AG04449 (cell line): Measurements from ENCODE around the gene HNRNPUL2.
A peak's percentile ranks its signal among the peaks of the same experiment; 100 is the strongest.
"Not testable (repeated sequence)": the region's sequence is repeated elsewhere in the genome, so short reads cannot be mapped to it uniquely, and the experiment has no call there.

Source experiments
- CTCF ChIA-PET: fragments of 350-600 bp; formaldehyde crosslinking; extraction: SDS; loops from one replicate; lab custom pipeline; 2021; ENCODE audit warnings: antibody characterized with exemption; lab: Yijun Ruan, JAX
- POLR2A ChIA-PET: fragments of 400-600, 350-600 bp; formaldehyde crosslinking; extraction: SDS; loops from one replicate; lab custom pipeline; 2020; ENCODE audit warnings: antibody characterized with exemption, inconsistent platforms; lab: Yijun Ruan, JAX
- DNase-seq: peaks from one replicate; pipeline ENCODE4 v3.0.0-alpha.2; 2010; ENCODE audit warnings: low read depth, low spot score
- H3K4me3 ChIP-seq: 2 replicates; pipeline ENCODE4 v1.5.1; 2011; ENCODE audit warnings: low read depth, mild to moderate bottlenecking, control low read depth, low read length
- CTCF ChIP-seq: IDR thresholded peaks from one replicate; pipeline ENCODE4 v1.5.1; 2011; ENCODE audit warnings: mild to moderate bottlenecking, moderate library complexity, low read length, control low read depth, inconsistent platforms; ENCODE audit not compliant: insufficient read depth; ENCODE audit errors: missing control alignments

HNRNPUL2 gene

GRCh38 chr11:62747475-62748160 lies 20.4 kb upstream of the HNRNPUL2 start:
- CTCF ChIA-PET = no interaction called here
- no peak for DNase-seq
- H3K4me3 ChIP-seq = no peak overlapping the region
- POLR2A ChIA-PET = no interaction called here
- TF ChIP-seq CTCF = no peak

GRCh38 chr11:62737196-62737595 lies 9.9 kb upstream of the HNRNPUL2 start:
- ChIA-PET CTCF (interaction anchor here (1.0 to 2.8 kb wide), 2 partner anchors 10 to 49 kb away, joined by 3 to 12 read pairs; partner anchors contain the start of gene HNRNPUL2), POLR2A (interaction anchor here (1.9 kb wide), 1 partner anchor 16 kb away, joined by 4 read pairs; the partner anchor contains the start of gene ZBTB3)
- TF ChIP-seq CTCF = no peak
- no peak for DNase-seq
- H3K4me3 ChIP-seq = no peak overlapping the region

GRCh38 chr11:62732830-62733229 lies 5.6 kb upstream of the HNRNPUL2 start:
- CTCF ChIA-PET = interaction anchor here (0.7 to 2.0 kb wide), 2 partner anchors 21 to 130 kb away, joined by 4 to 5 read pairs; no protein-coding TSS in a partner anchor
- POLR2A ChIA-PET = no interaction called here

GRCh38 chr11:62730076-62730475 lies 2.8 kb upstream of the HNRNPUL2 start:
- peak overlapping the region; percentile 96 for H3K4me3 ChIP-seq
- not testable (repeated sequence) for DNase-seq
- ChIA-PET POLR2A (interaction anchor here (0.9 to 1.0 kb wide), 2 partner anchors 20 to 25 kb away, joined by 3 read pairs; no protein-coding TSS in a partner anchor), CTCF (interaction anchor here (0.5 to 4.0 kb wide), 4 partner anchors 15 to 57 kb away, joined by 3 to 17 read pairs (median 4); partner anchors contain the start of gene TMEM179B)

More at GRCh38 chr11:62732830-62733229, 5.6 kb upstream of the HNRNPUL2 start:
- DNase-seq = no peak
- no peak overlapping the region for H3K4me3 ChIP-seq
- no peak for TF ChIP-seq CTCF

GRCh38 chr11:62728171-62728988 lies 1.1 kb upstream of the HNRNPUL2 start, which contains the start of gene TTC9C:
TSS of gene TTC9C (plus strand) at chr11:62728486. CDS start at chr11:62728849, 363 bp downstream.
- peak; percentile 41 for DNase-seq
- CTCF ChIA-PET = interaction anchor here (1.7 to 4.0 kb wide), 2 partner anchors 59 to 337 kb away, joined by 6 to 17 read pairs; partner anchors contain the start of gene TMEM179B
- H3K4me3 ChIP-seq = peak within 1 kb of the TSS; percentile 96
- no peak for TF ChIP-seq CTCF
- POLR2A ChIA-PET = interaction anchor here (0.9 to 2.3 kb wide), 9 partner anchors 11 to 127 kb away, joined by 3 to 24 read pairs (median 7); partner anchors contain the start of genes C11orf98, CSKMT, GNG3 and TMEM179B

GRCh38 chr11:62727872-62728170 lies 564 bp upstream of the HNRNPUL2 start:
- CTCF ChIA-PET = interaction anchor here (1.0 to 1.7 kb wide), 3 partner anchors 9 to 336 kb away, joined by 3 to 6 read pairs (median 3); no protein-coding TSS in a partner anchor
- POLR2A ChIA-PET = interaction anchor here (0.5 to 2.5 kb wide), 17 partner anchors 11 to 1009 kb away, joined by 3 to 24 read pairs (median 4); partner anchors contain the start of genes C11orf98, CSKMT, GNG3 and LRRN4CL
- peak; percentile 84 for DNase-seq
- H3K4me3 ChIP-seq = peak overlapping the region; percentile 96
- no peak for TF ChIP-seq CTCF
